NCI-H1092 treated with DMSO at 0.1 percent for 48 hours (cell line): ENCODE data around the gene MRPL51.
"Not testable (repeated sequence)": the region's sequence is repeated elsewhere in the genome, so short reads cannot be mapped to it uniquely, and the experiment has no call there.

Experiments
- DNase-seq: peaks from one replicate; lab custom pipeline; 2025; lab: John Stamatoyannopoulos, UW

The MRPL51 gene

DNA sequence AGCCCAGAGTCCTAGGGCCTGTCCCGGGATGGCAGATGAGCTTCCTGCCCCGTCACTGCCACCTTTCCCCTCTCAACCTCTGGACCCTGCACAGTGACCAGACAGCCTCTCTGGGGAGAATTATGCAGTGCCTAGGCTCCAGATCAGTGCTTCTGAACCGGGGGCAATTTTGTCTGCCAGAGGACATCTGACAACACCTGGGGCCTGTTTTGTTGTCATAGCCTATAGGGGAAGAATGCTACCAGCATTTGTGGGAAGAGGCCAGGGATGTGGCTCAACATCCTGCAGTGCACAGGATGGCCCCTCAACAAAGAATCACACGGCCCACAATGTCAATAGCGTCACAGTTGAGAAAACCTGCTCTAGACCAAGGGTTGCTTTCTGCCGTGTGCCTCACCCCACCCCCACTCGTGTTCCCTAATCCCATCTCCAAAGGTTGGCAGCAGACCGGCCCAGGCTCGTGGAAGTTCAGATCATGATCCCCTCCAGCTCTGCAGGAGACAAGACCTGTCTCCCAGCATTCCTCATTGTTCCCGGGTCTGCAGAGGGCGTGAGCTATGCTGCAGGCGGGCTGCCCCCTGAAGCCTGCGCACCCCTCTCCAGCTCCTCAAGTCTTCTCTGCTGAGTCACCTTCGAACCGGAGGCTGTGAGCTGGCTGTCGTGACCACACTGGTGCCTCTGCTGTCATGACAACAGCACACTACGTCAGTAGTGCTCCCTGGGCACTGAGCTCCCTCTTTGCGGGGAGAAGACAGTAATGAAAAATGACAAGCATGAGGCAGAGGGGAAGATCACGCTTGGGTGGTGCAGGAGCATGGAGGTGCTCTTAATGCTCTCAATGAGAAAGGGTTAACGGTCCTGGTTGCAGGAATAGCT, 39.2 kb upstream of the MRPL51 start:
- peak; percentile 37 for DNase-seq

DNA sequence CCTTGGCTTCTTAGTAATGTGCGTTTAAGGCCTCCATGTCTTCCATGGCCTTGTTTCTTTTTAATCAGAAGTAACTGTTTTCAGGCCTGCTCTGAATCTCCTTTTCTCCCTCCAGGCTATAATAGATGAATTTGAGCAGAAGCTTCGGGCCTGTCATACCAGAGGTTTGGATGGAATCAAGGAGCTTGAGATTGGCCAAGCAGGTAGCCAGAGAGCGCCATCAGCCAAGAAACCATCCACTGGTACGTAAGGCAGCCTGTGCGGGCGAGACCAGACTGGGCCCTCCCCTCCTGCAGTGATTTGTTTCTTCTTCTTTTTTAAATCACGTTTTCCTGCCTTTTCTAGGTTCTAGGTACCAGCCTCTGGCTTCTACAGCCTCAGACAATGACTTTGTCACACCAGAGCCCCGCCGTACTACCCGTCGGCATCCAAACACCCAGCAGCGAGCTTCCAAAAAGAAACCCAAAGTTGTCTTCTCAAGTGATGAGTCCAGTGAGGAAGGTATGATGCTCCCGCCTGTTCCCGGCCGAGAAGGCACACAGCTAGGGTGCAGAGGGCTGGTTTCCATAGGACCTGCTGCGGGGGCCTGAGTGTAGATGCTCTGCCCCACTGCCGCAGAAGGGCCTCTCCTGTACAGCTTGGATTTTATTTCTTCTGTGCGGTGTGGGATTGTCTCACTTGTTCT, 37.7 kb upstream of the MRPL51 start:
- DNase-seq, result no peak

DNA sequence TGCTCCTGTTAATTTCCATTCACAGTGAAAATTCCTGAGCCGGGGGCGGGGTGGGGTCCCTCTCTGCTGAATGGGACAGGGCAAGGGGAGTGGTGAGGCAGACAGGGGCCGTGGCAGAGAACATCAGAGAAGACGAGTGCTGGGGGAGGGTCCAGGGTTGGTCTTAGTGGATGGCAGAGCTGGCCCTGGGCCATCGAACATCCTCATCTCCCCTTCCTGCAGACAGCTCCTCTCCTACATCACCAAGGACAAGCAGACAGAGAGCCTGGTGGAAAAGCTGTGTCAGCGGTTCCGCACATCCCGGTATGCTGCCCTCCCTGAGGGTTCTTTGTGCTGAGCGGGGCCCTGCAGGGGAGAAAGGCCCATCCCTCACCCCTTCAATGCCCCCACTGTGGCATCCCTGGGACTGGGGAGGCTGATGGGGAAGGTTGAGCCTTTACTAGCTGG, 36.3 kb upstream of the MRPL51 start:
- no peak for DNase-seq

DNA sequence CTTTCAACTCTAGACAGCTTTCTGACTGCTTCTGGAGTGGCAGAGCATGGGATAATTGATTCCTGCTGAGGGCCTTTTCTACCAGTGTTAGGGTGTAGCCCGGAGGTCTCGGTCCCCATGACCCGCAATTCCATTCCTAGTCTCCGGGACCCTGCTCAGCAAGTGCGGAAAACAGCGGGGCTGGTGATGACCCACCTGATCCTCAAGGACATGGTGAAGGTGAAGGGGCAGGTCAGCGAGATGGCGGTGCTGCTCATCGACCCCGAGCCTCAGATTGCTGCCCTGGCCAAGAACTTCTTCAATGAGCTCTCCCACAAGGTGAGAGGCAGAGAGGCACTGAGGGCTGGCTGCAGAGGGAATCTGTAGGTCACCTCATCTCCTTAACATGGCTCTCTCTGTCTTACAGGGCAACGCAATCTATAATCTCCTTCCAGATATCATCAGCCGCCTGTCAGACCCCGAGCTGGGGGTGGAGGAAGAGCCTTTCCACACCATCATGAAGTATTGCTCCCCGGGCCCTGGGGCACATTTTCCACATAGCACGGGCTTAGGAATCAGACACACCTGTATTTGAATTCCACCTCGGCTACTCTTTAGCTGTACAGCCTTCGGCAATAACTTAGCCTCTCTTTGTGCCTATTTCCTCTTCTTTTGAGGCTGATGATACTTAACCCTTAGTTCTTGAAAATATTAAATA, 35.6 kb upstream of the MRPL51 start:
- DNase-seq, result no peak

DNA sequence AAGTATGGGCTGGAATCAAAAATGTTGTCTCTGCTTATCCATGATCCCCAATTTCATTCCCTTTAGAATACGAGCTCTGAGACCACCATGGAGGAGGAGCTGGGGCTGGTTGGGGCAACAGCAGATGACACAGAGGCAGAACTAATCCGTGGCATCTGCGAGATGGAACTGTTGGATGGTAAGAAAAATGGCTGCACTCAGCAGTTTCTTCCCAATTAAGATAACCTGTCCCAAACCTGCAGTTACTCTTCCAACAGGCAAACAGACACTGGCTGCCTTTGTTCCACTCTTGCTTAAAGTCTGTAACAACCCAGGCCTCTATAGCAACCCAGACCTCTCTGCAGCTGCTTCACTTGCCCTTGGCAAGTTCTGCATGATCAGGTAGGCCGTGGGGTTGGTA, 34.6 kb upstream of the MRPL51 start:
- DNase-seq, result no peak

DNA sequence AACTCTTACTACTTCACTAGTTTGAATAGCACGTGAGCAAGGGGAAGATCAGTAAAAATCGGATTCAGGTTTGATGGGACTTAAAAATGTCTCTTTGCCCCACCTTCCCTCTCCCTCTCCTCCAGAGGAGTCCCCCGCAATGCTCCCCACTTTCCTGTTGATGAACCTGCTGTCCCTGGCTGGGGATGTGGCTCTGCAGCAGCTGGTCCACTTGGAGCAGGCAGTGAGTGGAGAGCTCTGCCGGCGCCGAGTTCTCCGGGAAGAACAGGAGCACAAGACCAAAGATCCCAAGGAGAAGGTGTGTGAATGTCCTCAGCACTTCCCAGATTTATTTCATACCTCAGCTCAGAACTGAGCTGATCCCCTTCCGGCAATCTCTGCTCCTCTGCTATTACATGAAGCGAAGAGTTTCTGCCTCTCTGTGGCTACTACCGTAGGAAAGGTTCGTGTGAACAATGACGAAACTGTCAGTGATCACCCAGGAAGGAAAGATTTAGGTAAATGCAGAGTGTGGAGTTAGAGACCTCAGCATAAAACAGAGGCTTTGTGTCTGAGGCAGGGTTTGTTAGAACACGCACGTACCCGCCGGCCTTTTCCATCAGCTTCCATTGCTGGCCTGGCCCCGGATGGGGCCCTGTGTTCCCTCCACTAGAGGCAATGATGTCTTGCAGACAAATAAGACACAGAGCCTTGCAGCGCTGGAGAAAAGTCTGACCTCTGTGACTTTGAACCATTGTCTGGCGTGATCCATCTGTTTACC, 33.9 kb upstream of the MRPL51 start:
- DNase-seq, result no peak

DNA sequence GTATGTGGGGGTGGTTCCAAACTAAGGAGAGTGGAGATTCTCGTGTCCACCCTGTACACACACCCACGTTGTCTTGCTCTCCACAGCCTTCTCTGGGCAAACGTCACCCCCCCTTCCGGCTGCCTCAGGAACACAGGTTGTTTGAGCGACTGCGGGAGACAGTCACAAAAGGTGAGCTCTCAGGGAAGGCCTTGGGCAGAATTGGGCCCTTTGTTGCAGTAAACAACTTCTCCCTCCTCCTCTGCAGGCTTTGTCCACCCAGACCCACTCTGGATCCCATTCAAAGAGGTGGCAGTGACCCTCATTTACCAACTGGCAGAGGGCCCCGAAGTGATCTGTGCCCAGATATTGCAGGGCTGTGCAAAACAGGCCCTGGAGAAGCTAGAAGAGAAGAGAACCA, 33.1 kb upstream of the MRPL51 start:
- no peak for DNase-seq

DNA sequence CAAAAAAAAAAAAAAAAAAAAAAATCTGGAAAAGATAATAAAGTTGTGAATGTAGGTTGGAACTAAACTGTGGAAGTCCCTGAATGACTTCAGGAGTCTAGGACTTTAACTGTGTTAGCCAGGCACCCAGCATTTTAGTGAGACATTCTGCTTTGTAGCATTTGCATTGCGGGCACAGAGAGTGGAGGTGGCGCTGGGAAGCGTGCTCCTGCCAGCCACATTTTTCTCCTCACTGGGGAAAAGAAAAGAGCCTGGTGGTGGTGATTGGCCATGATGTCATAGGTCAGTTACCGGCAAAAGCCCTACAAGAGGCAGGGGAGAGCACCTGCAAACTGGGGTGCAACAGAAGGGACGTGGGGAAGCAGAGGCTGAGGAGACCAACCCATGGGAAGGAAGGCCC, 31.6 kb upstream of the MRPL51 start:
- DNase-seq, result no peak

DNA sequence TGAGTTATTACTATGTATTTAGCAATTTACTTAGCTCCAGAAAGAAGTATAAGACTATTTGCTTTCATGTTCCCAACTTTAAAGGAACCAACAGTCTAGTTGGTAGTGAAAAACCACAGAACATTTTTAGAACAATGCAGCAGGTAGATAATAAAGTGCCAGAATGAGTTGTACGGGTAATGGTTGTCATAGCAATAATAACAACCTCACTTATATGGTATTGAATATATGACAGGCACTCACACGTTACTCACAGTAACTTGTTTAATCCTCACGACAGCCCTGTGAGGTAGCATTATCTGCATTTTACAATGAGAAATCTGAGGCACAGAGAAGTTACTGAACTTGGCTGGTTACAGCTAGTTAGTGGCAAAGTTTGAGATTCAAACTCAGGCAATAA, 30.6 kb upstream of the MRPL51 start:
- no peak for DNase-seq

DNA sequence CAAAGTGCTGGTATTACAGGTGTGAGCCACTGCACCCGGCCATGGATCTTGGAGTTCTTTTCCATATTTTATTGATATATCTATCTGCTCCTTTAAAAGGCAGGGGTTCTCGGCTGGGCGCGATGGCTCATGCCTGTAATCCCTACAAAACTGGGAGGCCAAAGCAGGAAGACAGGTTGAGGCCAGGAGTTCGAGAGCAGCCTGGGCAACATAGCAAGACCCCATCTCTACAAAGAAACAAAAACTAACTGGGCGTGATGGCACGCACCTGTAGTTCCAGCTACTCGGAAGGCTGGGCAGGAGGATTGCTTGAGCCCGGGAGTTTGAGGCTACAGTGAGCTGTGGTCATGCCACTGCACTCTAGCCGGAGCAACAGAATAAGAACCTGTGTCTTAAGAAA, 29.1 kb upstream of the MRPL51 start:
- DNase-seq, result no peak

DNA sequence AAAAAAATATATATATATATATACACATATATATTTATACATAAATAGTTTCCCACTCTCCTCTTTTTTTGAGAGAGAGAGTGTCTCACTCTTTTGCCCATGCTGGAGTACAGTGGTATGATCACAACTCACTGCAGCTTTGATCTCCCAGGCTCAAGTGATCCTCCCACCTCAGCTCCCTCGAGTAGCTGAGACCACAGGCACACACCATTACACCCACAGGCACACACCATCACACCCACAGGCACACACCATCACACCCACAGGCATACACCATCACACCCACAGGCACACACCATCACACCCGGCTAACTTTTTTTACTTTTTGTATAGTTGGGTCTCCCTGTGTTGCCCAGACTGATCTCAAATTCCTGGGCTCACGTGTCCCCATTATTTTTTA, 27.1 kb upstream of the MRPL51 start:
- DNase-seq, result no peak

DNA sequence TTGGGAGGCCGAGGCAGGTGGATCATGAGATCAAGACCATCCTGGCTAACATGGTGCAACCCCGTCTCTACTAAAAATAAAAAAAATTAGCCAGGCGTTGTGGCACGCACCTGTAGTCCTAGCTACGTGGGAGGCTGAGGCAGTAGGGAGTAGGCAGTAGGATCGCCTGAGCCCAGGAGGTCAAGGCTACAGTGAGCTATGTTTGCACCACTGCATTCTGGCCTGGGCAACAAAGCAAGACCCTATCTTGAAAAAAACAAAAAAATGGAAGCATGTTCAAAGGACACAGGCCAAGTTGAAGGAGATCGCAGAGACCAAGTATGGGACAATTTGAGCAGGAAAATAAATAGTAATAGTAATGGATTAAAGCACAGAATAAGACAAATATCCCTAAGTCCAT, 15.0 kb upstream of the MRPL51 start:
- no peak for DNase-seq

DNA sequence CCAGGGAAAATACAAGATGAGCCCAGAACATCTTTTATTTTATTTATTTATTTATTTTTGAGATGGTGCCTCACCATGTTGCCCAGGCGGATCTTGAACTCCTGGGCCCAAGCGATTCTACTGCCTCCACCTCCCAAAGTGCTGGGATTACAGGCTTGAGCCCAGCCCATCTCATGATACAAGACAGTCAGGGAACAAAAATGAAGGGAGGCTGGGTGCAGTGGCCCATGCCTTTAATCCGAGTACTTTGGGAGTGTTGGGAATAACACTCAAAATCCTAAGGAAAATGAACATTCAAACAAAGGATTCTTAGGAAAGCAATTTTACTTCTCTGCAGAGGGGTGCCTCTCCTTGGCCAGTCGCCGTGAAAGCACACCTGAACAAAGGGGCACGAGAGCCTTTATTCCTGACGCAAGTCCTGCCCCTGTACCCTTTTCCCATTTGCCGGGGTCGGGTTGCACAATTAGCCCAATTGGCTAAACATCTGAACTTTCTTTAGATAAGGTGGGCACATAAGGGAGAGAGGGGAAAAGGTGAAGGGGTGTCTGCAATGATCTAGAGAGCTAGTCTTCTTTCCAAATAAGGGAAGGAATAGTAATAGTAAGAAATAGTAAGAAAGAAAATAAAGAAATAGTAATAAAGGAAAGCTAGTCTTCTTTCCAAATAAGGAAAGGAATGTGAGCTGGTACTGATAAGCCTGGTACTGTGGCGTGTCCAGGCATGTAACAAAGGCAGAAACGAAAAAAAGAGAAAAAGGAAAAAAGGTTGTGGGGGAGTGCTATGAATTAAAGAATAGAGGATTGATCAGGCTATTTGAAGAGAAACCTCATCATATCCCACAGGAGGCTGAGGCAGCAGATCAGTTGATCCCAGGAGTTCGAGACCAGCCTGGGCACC, 14.3 kb upstream of the MRPL51 start:
- DNase-seq, result no peak

DNA sequence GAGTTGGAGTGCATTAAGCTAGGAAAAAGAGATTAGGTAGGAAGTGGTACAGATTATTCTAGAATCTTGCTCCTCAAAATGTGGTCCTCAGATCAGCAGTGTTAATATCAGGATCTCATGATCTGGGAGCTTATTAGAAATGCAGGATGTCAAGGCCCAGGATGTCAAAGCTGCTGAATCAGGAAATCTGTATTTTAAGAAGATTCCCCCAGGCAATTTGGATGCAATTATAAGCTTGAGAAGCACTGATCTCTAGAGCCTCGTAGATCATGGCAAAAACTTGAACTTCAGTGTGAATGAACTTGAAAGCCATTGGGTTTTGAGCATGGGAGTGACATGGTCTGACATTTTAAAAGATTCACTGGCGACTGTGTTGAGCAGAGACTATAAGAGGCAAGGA, 7.4 kb upstream of the MRPL51 start:
- DNase-seq, result no peak

DNA sequence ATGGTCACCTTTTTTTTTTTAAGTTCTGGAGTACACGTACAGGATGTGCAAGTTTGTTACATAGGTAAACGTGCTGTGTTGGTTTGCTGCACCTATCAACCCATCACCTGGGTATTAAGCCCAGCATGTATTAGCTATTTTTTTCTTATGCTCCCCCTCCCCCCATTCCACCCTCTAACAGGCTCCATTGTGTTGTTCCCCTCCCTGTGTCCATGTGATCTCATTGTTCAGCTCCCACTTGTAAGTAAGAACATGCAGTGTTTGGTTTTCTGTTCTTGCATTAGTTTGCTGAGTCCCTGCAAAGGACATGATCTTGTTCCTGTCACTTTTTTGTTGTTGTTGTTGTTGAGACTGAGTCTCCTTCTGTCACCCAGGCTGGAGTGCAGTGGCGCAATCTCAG, 4.2 kb upstream of the MRPL51 start:
- not testable (repeated sequence) for DNase-seq

DNA sequence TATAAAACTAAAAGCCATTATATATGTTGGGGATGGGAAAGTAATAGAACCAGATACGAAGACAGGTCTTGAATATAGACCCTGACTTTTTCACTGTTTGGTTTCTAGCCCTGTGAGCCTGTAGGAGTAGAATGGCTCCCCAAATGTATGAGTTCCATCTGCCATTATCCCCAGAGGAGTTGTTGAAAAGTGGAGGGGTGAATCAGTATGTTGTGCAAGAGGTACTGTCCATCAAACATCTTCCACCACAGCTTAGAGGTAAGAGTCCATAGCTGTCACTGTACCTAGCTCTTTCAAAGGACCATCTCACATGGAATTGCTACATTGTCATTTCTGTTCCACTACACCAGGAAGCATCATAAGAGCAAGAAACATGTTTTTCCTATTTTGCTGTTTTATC, 1.9 kb upstream of the MRPL51 start:
- DNase-seq, result no peak

DNA sequence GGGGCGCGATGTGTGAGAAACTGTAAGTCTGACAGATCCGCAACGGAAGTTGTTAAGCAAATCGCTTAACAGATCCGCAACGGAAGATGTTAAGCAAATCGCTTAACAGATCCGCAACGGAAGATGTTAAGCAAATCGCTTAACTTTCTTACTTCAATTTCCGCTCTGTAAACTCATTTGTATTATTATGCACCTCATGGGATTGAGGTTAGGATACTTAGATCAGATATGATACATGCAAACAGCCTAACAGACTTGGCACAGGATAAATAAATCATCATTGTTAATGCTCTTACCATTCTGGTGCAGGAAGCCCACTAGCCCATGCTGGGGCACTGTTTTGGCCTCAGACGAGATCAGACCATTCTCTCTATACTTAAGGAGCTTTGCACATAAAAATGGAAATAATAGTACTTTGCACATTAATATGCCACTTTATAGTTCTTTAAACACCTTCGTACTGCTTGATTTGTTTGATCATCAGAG, 1.2 kb upstream of the MRPL51 start:
- DNase-seq, result peak; percentile 41

DNA sequence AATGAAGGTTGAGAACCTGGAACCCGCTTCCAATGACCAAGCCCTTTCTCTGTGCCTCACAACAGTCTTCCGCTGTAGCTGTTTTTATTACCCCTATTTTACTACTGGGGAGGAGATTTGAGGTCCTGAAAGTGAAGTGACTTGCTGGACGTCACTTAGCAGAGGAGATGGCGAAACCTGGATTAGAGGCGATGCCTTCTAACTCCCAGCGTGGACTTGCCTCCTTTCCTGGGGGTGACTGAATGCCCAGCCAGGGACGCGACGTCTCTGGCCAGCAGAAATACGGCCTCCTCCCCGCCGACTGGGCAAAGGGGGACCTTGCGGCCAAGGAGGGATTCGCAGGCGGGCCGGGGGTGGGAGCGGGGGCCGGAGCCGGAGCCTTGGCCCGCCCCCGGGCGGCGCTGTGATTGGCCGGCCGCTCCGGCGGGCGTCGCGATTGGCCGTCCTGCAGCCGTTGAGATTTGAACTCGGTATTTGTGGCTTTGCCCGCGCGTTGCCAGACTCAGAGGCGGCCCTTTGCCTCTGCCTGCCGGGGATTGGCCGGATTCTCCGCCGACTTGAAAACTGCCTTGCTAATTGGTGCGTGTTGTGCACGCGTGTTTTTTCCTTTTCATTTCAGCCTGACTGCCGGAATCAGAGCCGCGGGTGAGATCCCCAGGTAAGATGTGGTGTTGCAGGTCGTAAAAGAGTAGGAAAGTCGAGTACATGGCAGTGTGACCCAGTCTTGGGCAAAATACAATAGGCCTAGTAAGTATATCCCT, 615 bp upstream of the MRPL51 start, which contains the start of gene NCAPD2:
NCAPD2 (plus strand) TSS at position 606 of the 761 bp plus-strand sequence. CDS start 997 bp downstream, outside the sequence.
- DNase-seq, result peak; percentile 96

DNA sequence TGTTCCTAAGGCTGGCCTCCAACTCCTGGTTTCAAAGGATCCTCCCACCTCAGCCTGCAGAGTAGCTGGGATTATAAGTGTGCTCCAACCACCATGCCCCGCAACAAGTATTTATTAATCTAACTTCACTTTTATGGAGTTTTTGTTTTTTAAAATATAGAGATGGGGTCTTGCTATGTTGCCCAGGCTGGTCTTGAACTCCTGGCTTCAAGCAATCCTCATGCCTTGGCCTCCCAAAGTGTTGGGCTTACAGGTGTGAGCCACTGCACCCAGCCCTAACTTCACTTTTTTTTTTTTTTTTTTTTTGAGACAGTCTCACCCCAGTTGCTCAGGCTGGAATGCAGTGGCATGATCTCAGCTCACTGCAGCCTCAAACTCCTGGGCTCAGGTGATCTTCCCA, 2.4 kb downstream of the MRPL51 start:
- not testable (repeated sequence) for DNase-seq

DNA sequence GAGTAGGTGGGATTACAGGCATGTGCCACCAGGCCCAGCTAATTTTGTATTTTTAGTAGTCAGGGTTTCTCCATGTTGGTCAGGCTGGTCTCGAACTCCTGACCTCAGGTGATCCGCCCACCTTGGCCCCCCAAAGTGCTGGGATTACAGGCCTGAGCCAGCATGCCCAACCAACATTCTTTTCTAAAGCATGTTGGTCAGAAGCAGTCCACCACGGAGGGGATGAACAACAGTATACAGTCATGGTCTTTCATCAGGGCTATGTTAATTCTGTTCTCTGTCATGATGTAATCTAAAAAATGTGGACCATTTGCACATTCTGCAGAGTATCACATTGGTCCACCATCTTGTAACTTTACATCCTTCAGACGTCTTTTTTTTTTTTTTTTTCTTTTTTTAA, 3.6 kb downstream of the MRPL51 start:
- no peak for DNase-seq
